ENCODE measurements around the gene CXCR4. TPM values are rescaled to one million over a fixed set of nuclear protein-coding genes. Genes with fewer than 3 reads are reported as not detected.
A peak's percentile ranks its signal among the peaks of the same experiment; 100 is the strongest.

Gene CXCR4
- 10 to 100 TPM in 1 of 4 donors, 1 to 10 TPM in 3; 5.0 to 13.6 (median 6.3) TPM for total RNA-seq
- 100 to 1,000 TPM in 1 of 3 donors, 1 to 10 TPM in 2; 5.8 to 255 (median 6.6) TPM for polyA plus RNA-seq

DNA sequence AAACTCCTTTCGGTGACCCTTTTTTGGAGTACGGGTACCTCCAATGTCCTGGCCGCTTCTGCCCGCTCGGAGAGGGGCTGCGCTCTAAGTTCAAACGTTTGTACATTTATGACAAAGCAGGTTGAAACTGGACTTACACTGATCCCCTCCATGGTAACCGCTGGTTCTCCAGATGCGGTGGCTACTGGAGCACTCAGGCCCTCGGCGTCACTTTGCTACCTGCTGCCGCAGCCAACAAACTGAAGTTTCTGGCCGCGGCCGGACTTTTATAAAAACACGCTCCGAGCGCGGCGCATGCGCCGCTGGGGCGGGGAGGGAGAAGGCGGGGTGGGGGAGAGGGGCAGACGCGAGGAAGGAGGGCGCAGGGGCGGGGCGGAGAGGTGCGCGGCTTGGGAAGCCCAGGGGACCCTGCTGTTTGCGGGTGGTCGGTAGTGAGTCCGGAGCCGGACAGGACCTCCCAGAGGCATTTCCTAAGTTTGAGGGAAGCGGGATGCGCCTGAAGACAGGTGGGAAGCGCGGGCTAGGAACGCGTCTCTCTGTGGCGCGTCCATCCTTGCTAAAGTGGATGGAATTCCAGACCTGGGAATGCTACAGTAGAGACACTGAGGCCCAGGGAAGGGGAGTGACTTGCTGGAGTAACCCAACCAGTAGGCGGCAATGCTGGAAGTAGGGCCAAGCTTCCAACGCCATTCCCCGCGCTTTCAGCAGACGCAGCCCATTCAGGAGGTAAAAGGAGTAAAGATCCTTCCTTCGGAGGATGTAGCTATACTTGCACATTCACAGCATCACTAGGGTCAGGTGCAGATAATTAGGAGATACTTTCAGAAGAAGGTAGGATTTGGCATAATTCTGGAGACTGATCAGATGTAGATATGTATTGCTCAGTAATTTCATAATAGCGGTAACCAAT, at the start of gene CXCR4:
TSS of gene CXCR4 (minus strand) at position 241 of the 910 bp plus-strand sequence. CDS start at position 152, 89 bp downstream.
- no peaks in the 10 kb centered on the region for H3K36me3 ChIP-seq
- 0 to 1% methylated on average over 50 of the region's 50 CpGs for WGBS, 2 donors
- peak within 1 kb of the TSS in 2 of 4 donors; percentile 60 to 67 for H3K27ac ChIP-seq
- H3K4me3 ChIP-seq, result peak within 1 kb of the TSS; percentile 20 to 53 (median 42)
- TF ChIP-seq POLR2AphosphoS5 (IDR thresholded peaks at IDR 0.05) (peak; percentile 17 to 84 (median 71)), POLR2A (IDR thresholded peaks at IDR 0.05) (no peak)
- H3K9me3 ChIP-seq, result no peaks in the 10 kb centered on the region
- intact Hi-C loops (cut with DNase I), result loop anchor here (5.0 to 10.0 kb wide), 2 partner anchors 206 to 267 kb away; no protein-coding TSS in a partner anchor
- peak; percentile 77 for DNase-seq
- peaks cover 0 to 39% (median 35%) of the 10 kb centered on the region in 4 donors for H3K4me1 ChIP-seq
- peaks cover 19 to 84% (median 53%) of the 10 kb centered on the region in 3 donors for H3K27me3 ChIP-seq

GRCh38 chr2:136164280-136164776, 46.4 kb upstream of the CXCR4 start:
- 88 to 93% methylated on average over 5 of the region's 5 CpGs for WGBS, 2 donors
- Histone ChIP-seq H3K9me3 (no peaks in the 10 kb centered on the region), H3K27me3 (peaks cover 0 to 3% (median 0%) of the 10 kb centered on the region in 3 donors), H3K4me3 (no peak overlapping the region), H3K27ac (no peak overlapping the region), H3K4me1 (peaks cover 0 to 3% (median 0%) of the 10 kb centered on the region in 4 donors), H3K36me3 (no peaks in the 10 kb centered on the region)
- intact Hi-C loops (cut with DNase I), result no loop called here
- no peak for DNase-seq
- TF ChIP-seq POLR2AphosphoS5 (IDR thresholded peaks at IDR 0.05), result no peak
- TF ChIP-seq POLR2A (IDR thresholded peaks at IDR 0.05), result no peak
- TF ChIP-seq EP300 (IDR thresholded peaks at IDR 0.05), result no peak
- TF ChIP-seq CTCF (IDR thresholded peaks at IDR 0.05), result no peak

GRCh38 chr2:136162438-136162837, 44.5 kb upstream of the CXCR4 start:
- Histone ChIP-seq H3K36me3 (no peaks in the 10 kb centered on the region), H3K4me3 (no peak overlapping the region), H3K9me3 (no peaks in the 10 kb centered on the region), H3K27ac (no peak overlapping the region), H3K4me1 (peaks cover 0 to 11% (median 0%) of the 10 kb centered on the region in 4 donors), H3K27me3 (no peaks in the 10 kb centered on the region)
- no peak for DNase-seq
- no peak for TF ChIP-seq CTCF (IDR thresholded peaks at IDR 0.05)
- no peak for TF ChIP-seq POLR2AphosphoS5 (IDR thresholded peaks at IDR 0.05)
- TF ChIP-seq POLR2A (IDR thresholded peaks at IDR 0.05), result no peak
- TF ChIP-seq EP300 (IDR thresholded peaks at IDR 0.05), result no peak
- 7 to 14% methylated on average over 1 of the region's 1 CpG for WGBS, 2 donors
- intact Hi-C loops (cut with DNase I), result no loop called here

GRCh38 chr2:136156411-136156810, 38.5 kb upstream of the CXCR4 start:
- intact Hi-C loops (cut with DNase I), result no loop called here
- no peak overlapping the region for H3K4me3 ChIP-seq

More at GRCh38 chr2:136156411-136156810, 38.5 kb upstream of the CXCR4 start:
- Histone ChIP-seq H3K27me3 (no peaks in the 10 kb centered on the region), H3K36me3 (no peaks in the 10 kb centered on the region), H3K9me3 (no peaks in the 10 kb centered on the region), H3K4me1 (peaks cover 0 to 11% (median 0%) of the 10 kb centered on the region in 4 donors), H3K27ac (no peak overlapping the region)
- WGBS, 2 donors, result 58 to 68% methylated on average over 1 of the region's 1 CpG
- TF ChIP-seq POLR2AphosphoS5 (IDR thresholded peaks at IDR 0.05), result no peak
- TF ChIP-seq POLR2A (IDR thresholded peaks at IDR 0.05), result no peak
- no peak for TF ChIP-seq EP300 (IDR thresholded peaks at IDR 0.05)
- no peak for TF ChIP-seq CTCF (IDR thresholded peaks at IDR 0.05)
- DNase-seq, result no peak

All from sigmoid colon (tissue), 7 donors.